Urothelium cell line (cell line): ENCODE results near the gene LDLRAD4.

Source experiments
- DNase-seq: peaks from one replicate; pipeline ENCODE4 v3.0.0; 2011; ENCODE audit warnings: low spot score, mixed read lengths
- FAIRE-seq: peaks from 2 replicates; lab custom pipeline; 2011; peaks lifted over from hg19 to GRCh38; lab: Jason Lieb, UNC

The LDLRAD4 gene

DNA sequence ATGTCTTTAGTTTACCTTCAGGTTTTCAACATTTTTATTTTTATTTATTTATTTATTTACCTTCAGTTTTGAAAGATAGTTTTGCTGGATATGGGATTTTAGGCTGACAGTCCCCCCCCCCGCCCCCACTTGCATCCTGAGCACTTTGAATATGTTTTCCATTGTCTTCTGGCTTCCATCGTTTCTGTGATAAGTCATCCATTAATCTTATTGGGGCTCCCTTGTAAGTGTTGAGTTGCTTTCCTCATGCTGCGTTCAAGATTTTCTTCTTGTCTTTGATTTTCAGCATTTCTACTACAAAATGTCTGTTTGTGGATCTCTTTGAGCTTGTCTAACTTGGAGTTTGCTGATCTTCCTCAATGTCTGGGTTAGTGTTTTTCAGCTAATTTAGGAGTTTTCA, 19.4 kb upstream of the LDLRAD4 start:
- DNase-seq: no peak
- no peak for FAIRE-seq

DNA sequence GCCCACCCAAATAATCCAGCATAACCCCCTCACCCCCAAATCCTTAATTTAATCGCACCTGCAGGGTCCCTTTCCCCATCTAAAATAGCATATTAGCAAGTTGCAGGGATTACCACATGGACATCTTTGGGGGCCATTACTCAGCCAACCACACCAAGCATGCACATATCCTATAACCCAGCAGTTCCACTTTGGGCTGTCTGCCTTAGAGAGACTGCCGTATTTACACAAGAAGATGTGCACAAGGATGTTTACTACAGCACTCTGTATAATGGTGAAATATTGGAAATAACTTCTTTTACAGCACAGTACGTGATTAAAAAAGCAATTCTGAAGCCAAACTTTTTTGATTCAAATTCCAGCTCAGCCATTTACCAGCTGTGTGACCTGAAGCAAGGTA, 17.3 kb upstream of the LDLRAD4 start:
- DNase-seq (no peak), FAIRE-seq (peak; percentile 66)

DNA sequence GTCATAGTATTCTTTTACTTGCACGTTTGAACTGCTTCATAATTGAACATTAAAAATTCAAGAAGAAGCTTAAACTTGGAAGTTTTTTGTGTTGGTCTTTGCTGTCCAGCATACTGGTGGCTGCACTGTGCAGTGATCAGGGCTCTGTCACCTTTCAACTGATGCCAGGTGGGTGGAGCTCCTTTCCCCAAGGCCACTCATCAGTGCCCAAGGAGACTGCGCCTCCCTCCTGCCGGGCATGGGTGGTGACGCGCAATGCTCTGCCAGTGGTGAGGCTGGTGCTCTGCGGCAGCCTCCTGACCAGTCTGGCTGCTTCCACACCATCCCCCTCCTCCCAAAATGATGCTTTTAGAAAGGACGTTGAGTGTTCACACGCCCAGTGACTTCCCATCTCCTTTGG, 16.0 kb upstream of the LDLRAD4 start:
- DNase-seq (no peak), FAIRE-seq (peak; percentile 76)

- DNase-seq (no peak), FAIRE-seq (peak; percentile 58)
These were observed 12.3 kb upstream of the LDLRAD4 start for GRCh38 chr18:13206301-13206700.

- FAIRE-seq: no peak
- no peak for DNase-seq
These were observed 11.3 kb upstream of the LDLRAD4 start for GRCh38 chr18:13207294-13207693.

GRCh38 chr18:13211534-13211933, 7.0 kb upstream of the LDLRAD4 start:
- DNase-seq: no peak
- FAIRE-seq: peak; percentile 73

DNA sequence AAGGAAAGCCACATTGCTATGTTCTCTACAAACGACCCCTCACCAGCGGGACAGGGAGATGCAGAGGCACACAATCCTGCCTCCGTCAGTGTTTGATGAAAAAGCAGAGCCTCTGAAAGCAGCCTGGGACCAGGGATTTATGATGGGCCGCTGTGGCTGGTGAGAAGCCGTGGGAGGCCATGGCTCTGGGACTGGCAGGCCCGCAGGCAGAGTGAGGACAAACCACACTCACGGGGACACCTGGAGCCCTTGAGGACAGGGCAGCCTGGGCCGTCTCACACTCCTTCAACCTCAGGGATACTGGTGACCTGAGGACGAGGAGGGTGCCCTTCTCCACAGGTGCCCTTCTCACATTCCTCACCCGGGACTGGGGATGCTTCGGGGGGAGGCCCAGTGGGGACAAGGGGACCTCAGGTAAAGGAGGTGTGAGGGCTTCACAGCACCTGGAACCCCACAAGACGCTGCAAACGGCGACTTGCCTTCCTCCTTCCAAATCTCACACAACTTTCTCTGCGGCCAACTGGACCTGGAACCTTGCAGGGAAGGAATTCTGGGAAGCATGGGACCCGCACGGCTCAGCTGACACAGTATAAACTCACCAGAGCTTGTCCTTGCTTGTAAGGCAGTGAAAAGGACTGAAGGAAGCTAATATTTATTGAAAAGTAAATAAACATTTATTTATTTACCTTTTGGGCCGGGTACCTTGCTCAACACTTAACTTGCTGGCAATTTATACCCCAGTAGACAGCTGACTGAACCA, 5.3 kb upstream of the LDLRAD4 start:
- no peak for DNase-seq
- peak; percentile 87 for FAIRE-seq

- peak; percentile 32 for FAIRE-seq
These were observed 4.0 kb upstream of the LDLRAD4 start for GRCh38 chr18:13214609-13215008.

DNA sequence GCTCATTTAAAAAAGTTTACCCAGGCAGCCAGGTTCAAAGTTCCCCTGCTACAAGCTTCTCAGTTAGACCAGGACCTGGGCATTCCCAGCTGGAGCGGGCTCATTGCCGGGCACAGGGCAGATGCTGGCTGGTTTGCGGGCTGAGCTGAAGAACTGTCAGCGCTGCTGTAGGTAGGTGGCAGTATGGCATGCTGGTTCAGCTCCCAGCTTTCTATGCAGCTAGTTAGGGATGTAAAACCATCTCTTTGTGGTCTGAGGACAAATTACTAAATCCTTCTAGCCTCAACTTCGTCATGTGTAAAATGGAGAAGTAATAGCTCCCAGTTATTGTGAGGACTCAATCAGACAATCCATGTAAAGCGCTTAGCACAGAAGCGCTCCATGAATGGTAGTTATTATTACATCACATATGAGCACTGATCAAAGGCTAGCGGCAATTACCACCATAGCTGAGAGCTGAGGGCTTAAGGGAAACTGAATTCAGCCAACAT, 2.4 kb upstream of the LDLRAD4 start:
- DNase-seq (peak; percentile 90), FAIRE-seq (peak; percentile 99)

More at GRCh38 chr18:13214609-13215008, 4.0 kb upstream of the LDLRAD4 start:
- no peak for DNase-seq

- DNase-seq: peak; percentile 77
- peak; percentile 82 for FAIRE-seq
These were observed 1.7 kb upstream of the LDLRAD4 start for GRCh38 chr18:13216711-13217465.

- peak; percentile 74 for FAIRE-seq
- DNase-seq: peak; percentile 62
These were observed 1.0 kb upstream of the LDLRAD4 start for GRCh38 chr18:13217466-13217961.

DNA sequence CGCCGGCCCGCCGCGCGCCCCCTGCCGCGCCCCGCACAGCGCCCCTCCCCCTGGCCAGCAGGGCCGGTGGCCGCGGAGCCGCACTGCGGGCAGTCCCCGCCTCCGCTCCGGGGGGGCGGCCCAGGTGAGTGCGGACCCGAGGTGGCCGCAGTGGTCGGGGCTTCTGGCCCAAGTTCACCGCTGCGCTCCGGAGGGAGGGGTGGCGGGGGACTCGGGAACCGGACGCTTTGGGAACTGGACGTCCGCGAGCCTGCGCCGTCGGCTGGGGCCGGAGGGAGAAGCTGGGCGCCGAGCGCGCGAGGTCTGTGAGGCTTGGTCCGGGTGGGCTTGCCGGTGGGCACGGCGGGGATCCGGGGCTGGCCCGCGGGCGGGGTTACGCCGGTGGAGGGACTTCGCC, 591 bp upstream of the LDLRAD4 start:
- no peak for FAIRE-seq
- no peak for DNase-seq

GRCh38 chr18:13218997-13219396, 437 bp downstream of the LDLRAD4 start:
- DNase-seq (no peak), FAIRE-seq (no peak)

GRCh38 chr18:13219593-13220159, 1.1 kb downstream of the LDLRAD4 start:
- FAIRE-seq: peak; percentile 89
- DNase-seq: no peak

- DNase-seq: peak; percentile 57
These were observed 1.9 kb downstream of the LDLRAD4 start for GRCh38 chr18:13220361-13220991.

DNA sequence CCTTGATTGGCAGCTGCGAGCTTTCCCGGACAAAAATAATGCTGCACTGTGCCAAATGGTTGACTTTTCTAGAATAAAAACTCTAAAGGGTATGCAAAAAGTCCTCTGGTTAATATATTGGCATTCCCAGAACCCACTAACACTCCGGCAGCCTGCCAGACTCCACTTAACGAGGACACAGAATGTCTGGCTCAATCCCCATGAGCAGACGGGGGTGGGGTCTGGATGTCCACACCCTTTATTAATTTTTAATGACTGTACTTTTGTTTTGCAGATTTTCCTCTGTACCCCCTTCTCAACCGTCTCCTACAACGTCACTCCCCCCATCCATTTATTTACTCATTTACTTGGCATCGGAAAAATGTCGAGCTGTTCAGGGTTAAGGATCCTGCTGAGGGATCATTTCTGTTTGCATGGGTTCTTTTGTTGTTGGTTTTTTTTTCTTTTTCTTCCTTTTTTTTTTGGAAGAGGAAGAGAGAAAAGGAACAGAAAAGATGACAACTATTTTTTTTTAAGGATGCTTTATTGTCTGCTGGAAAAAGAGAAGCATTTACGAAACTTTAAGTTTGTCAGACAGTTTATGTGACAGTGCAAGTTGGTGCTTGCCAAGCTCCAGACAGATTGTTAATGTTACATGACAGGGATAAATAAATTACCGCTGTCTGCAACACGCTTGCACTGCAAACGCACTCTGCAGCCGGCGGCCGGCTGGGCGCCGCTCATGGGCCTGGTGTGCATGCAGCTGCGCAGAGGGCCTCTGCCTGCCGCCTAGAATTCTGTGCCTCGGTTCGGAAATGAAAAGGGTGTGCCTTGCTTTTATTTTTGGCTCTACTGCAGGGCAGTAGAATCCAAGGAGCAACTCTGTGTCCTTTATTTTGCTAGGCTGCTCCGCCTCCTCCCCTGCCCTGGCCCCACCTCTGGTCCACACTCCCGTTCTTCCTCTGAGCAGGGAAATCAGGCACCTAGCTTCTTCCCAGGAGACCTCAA, 3.6 kb downstream of the LDLRAD4 start:
- FAIRE-seq (peak; percentile 92), DNase-seq (peak; percentile 75)

More at GRCh38 chr18:13220361-13220991, 1.9 kb downstream of the LDLRAD4 start:
- peak; percentile 94 for FAIRE-seq

DNA sequence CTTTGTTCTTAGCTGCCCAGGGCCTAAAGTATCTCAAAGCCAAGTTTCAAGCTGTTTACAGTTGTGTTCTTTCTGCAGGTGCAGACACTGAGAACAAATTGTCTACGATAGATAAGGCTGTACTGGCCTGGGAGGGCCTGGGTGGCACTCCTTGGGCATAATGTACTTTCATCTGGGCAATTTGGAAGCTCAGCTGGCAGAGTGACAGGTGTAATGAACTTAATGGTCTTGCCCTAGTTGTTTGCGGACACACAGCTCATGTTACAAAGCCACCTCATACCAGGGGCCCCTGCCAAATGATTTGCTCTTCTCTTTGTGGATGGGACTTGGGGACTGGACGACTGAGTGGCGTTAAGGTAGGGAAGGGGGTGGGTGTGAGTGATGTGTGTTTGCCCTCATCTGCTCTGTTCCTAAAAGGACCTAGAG, 4.3 kb downstream of the LDLRAD4 start:
- DNase-seq (no peak), FAIRE-seq (no peak)

- FAIRE-seq: peak; percentile 37
- no peak for DNase-seq
These were observed 5.0 kb downstream of the LDLRAD4 start for GRCh38 chr18:13223311-13224143.

DNA sequence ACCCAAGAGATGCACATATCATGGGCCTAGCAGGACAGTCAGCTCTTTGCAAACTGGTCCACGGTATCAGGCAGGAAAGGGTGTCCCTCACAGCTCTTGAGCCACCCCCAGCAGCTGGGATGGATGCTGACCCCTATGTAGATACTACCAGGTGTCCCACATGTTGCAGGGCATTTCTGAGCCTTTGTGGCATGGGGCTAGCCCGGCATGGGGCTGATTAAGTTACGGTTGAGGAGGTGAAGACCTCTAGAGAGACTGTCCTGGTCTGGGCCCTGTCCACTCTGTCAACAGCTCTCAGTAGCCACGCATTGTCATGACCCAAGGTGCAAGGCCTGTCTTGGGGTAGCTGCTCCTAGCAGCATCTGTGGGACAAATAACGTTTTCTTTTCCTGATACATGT, 6.7 kb downstream of the LDLRAD4 start:
- DNase-seq: no peak
- peak; percentile 48 for FAIRE-seq
